SK-N-SH (cell line): ENCODE measurements around the gene TSGA10. TPM values are rescaled to one million over a fixed set of nuclear protein-coding genes. Genes with fewer than 3 reads are reported as not detected.

Experiments
- CTCF ChIA-PET: fragments of 300-600, 350-600 bp; formaldehyde crosslinking; extraction: SDS; loops from one replicate; lab custom pipeline; 2021; lab: Yijun Ruan, JAX
- POLR2A ChIA-PET: fragments of 350-600 bp; sonication (Branson Sonifier 250); formaldehyde crosslinking; extraction: SDS; loops from one replicate; lab custom pipeline; 2020; ENCODE audit warnings: antibody characterized with exemption, inconsistent platforms; lab: Yijun Ruan, JAX
- DNase-seq: peaks from one replicate; pipeline ENCODE4 v3.0.0; 2012
- H2AFZ ChIP-seq: fragments of 200-600 bp; sonication (generic); 2 replicates; pipeline ENCODE4 v1.8.1; 2016; ENCODE audit warnings: antibody characterized with exemption, mild to moderate bottlenecking, low read depth
- H3F3A ChIP-seq: fragments of 200-600 bp; sonication (generic); replicated peaks from 2 replicates; pipeline ENCODE3; 2016; ENCODE audit warnings: antibody characterized with exemption, mild to moderate bottlenecking; ENCODE audit not compliant: insufficient read depth
- H3K27ac ChIP-seq, 2 experiments: fragments of 200-500 bp in 1 of 2; fragments of 200-600 bp in 1 of 2; sonication (Bioruptor generic) in 1 of 2; sonication (generic), shearing (Covaris generic) in 1 of 2; 2 replicates each; pipeline versions ENCODE4 v1.5.1 to v1.6.1; 2014 to 2016; ENCODE audit warnings: low read depth in 2 of 2, inconsistent platforms in 1 of 2, low read length in 1 of 2, mild to moderate bottlenecking in 1 of 2, mixed read lengths in 1 of 2
- H3K27me3 ChIP-seq: fragments of 200-600 bp; sonication (generic), shearing (Covaris generic); 2 replicates; pipeline ENCODE4 v1.6.1; 2016; ENCODE audit warnings: mixed run types; ENCODE audit not compliant: insufficient read depth
- H3K36me3 ChIP-seq, 2 experiments: fragments of 200-500 bp in 1 of 2; fragments of 200-600 bp in 1 of 2; sonication (Bioruptor generic) in 1 of 2; sonication (generic) in 1 of 2; replicated peaks in 1 of 2; 2 replicates each; pipeline versions ENCODE3 to v1.5.1; 2014 to 2016; ENCODE audit warnings: low read length in 1 of 2, mild to moderate bottlenecking in 1 of 2; ENCODE audit not compliant: insufficient read depth in 2 of 2, control insufficient read depth in 1 of 2
- H3K4me1 ChIP-seq, 2 experiments: fragments of 200-500 bp in 1 of 2; fragments of 200-600 bp in 1 of 2; sonication (Bioruptor generic) in 1 of 2; sonication (generic), shearing (Covaris generic) in 1 of 2; 2 replicates each; pipeline versions ENCODE4 v1.5.1 to v1.6.1; 2014 to 2016; ENCODE audit warnings: low read depth in 1 of 2, low read length in 1 of 2, mixed run types in 1 of 2; ENCODE audit not compliant: insufficient read depth in 2 of 2, control insufficient read depth in 1 of 2
- H3K4me2 ChIP-seq: fragments of 200-600 bp; sonication (generic), shearing (Covaris generic); 2 replicates; pipeline ENCODE4 v1.6.1; 2017; ENCODE audit warnings: mixed run types
- H3K4me3 ChIP-seq, 2 experiments: fragments of 200-500 bp in 1 of 2; fragments of 200-600 bp in 1 of 2; sonication (Bioruptor generic) in 1 of 2; sonication (generic), shearing (Covaris generic) in 1 of 2; 2 replicates each; pipeline versions ENCODE4 v1.5.1 to v1.8.1; 2014 to 2016; ENCODE audit warnings: low read depth in 2 of 2, inconsistent platforms in 1 of 2, low read length in 1 of 2, mild to moderate bottlenecking in 1 of 2, mixed read lengths in 1 of 2, moderate library complexity in 1 of 2
- H3K79me2 ChIP-seq: fragments of 200-600 bp; sonication (generic); 2 replicates; pipeline ENCODE4 v1.8.1; 2017; ENCODE audit warnings: mild to moderate bottlenecking; ENCODE audit not compliant: insufficient read depth
- H3K9ac ChIP-seq: fragments of 200-600 bp; sonication (generic); 2 replicates; pipeline ENCODE4 v1.6.1; 2017; ENCODE audit warnings: mixed run types
- H3K9me2 ChIP-seq: fragments of 200-600 bp; sonication (generic); 2 replicates; pipeline ENCODE4 v1.6.1; 2017; ENCODE audit warnings: mixed run types
- H3K9me3 ChIP-seq: fragments of 200-600 bp; sonication (generic); 2 replicates; pipeline ENCODE4 v1.6.1; 2017; ENCODE audit warnings: mixed run types, mild to moderate bottlenecking, moderate library complexity
- H4K20me1 ChIP-seq: fragments of 200-600 bp; sonication (generic); 2 replicates; pipeline ENCODE4 v1.6.1; 2017; ENCODE audit warnings: mild to moderate bottlenecking, mixed run types; ENCODE audit not compliant: insufficient read depth
- FOXJ3 ChIP-seq: sonication (generic); formaldehyde crosslinking; IDR thresholded peaks from 2 replicates; pipeline ENCODE4 v1.5.1; 2020; ENCODE audit warnings: mild to moderate bottlenecking, missing genetic modification reagents
- MEF2A ChIP-seq: IDR thresholded peaks from 2 replicates; pipeline ENCODE4 v1.4.0; 2012; ENCODE audit warnings: low read depth, borderline replicate concordance
- MXI1 ChIP-seq: IDR thresholded peaks from 2 replicates; pipeline ENCODE4 v1.6.1; 2012; ENCODE audit warnings: mild to moderate bottlenecking, low read depth, low read length, improper control_type of control experiment
- NFIC ChIP-seq: IDR thresholded peaks from 2 replicates; pipeline ENCODE4 v1.4.0; 2012; ENCODE audit warnings: borderline replicate concordance
- POLR2AphosphoS5 ChIP-seq: IDR thresholded peaks from 2 replicates; pipeline ENCODE4 v1.6.1; 2012; ENCODE audit warnings: low read depth, low read length
- RAD21 ChIP-seq: IDR thresholded peaks from 2 replicates; pipeline ENCODE4 v1.6.1; 2012; ENCODE audit warnings: mild to moderate bottlenecking, low read length
- RFX5 ChIP-seq: IDR thresholded peaks from 2 replicates; pipeline ENCODE4 v1.6.1; 2012; ENCODE audit warnings: mild to moderate bottlenecking, improper control_type of control experiment, low read length
- SMC3 ChIP-seq: IDR thresholded peaks from 2 replicates; pipeline ENCODE4 v1.6.1; 2012; ENCODE audit warnings: low read depth, low read length, improper control_type of control experiment
- TAF1 ChIP-seq: IDR thresholded peaks from 2 replicates; pipeline ENCODE4 v1.6.1; 2012; ENCODE audit warnings: low read depth, mild to moderate bottlenecking, low read length, moderate library complexity, borderline replicate concordance
- WGBS: methylation state at CpG from one replicate; pipeline ENCODE4 v1.1.6; 2017; ENCODE audit warnings: low lambda C conversion rate; 5-methylcytosine and 5-hydroxymethylcytosine counted together
- polyA plus RNA-seq, 3 experiments: library from polyadenylated mRNA; depleted of rRNA; stranded (reverse); fragments of >200 nt; gene quantifications; 2 replicates each; pipeline ENCODE4 v1.2.3, GENCODE V29; 2012
- TF ChIP-seq, protein P1 (sequence below): IDR thresholded peaks from 2 replicates; pipeline ENCODE4; 2012
- TF ChIP-seq, protein P2 (sequence below): fragments of 200-600 bp; sonication (generic); IDR thresholded peaks from 2 replicates; pipeline ENCODE4 v1.6.1; 2017; ENCODE audit warnings: antibody characterized with exemption, mild to moderate bottlenecking, moderate library complexity
- TF ChIP-seq, protein P3 (sequence below): IDR thresholded peaks from 2 replicates; pipeline ENCODE4 v1.4.0; 2012; ENCODE audit warnings: low read depth

Gene TSGA10
- polyA plus RNA-seq, 1 of the 3 experiments (the other 2 are of a cell fraction) = 1.8 TPM

DNA sequence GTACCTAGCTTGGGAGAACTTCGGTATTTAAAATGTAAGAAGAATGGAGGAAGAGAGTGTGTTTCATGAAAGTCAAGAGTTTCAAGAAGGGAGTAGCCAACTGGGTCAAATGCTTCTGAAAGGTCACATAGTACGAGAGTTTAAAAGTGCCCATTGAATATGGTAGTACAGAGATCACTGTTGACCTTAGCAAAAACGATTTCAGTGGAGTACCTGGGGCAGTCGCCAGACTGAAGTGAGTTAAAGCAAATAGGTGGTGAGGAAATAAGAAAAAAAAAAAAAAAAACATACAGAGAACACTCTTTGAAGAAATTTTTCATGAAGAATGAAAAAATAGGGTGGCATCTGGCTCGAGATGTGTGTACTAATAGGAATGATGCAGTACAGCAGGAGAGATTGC is 11.5 kb upstream of the TSGA10 start:
- CTCF ChIA-PET = interaction anchor here (0.9 to 3.4 kb wide), 3 partner anchors 11 to 1094 kb away, joined by 3 to 11 read pairs (median 4); partner anchors contain the start of genes MITD1 and MRPL30

DNA sequence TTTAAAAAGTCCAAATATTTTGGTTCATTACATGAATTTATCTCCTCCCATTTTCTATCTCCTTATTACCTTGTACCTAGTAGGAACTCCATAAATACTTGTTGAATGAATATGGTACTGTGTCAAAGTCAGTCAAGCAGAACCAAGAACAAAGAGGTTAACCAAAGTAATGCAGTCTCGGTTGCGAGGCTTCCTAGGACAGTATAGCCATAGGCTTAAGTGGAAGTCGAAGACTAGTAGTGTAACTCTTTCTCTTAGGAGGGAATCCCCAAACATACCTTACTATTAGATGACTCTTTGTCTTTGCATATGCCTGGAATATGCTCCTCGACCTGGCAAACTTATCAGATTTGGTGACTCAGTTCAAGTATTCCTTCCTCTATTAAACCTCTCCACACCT is 4.9 kb upstream of the TSGA10 start:
- no peaks in the 10 kb centered on the region for H3K9me2 ChIP-seq
- DNase-seq = no peak
- no peaks in the 10 kb centered on the region for H3K27me3 ChIP-seq
- no peaks in the 10 kb centered on the region for H3K9me3 ChIP-seq
- H3K79me2 ChIP-seq = no peaks in the 10 kb centered on the region
- H4K20me1 ChIP-seq = no peaks in the 10 kb centered on the region
- peaks cover 6 to 31% of the 10 kb centered on the region in 2 experiments for H3K36me3 ChIP-seq
- CTCF ChIA-PET = no interaction called here
- no peak overlapping the region for H3K9ac ChIP-seq
- TF ChIP-seq, protein P1, sequence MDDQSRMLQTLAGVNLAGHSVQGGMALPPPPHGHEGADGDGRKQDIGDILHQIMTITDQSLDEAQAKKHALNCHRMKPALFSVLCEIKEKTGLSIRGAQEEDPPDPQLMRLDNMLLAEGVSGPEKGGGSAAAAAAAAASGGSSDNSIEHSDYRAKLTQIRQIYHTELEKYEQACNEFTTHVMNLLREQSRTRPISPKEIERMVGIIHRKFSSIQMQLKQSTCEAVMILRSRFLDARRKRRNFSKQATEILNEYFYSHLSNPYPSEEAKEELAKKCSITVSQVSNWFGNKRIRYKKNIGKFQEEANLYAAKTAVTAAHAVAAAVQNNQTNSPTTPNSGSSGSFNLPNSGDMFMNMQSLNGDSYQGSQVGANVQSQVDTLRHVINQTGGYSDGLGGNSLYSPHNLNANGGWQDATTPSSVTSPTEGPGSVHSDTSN = no peak
- TF ChIP-seq POLR2AphosphoS5 = no peak
- no peak for TF ChIP-seq SMC3
- TF ChIP-seq MEF2A = no peak
- TF ChIP-seq, protein P2, sequence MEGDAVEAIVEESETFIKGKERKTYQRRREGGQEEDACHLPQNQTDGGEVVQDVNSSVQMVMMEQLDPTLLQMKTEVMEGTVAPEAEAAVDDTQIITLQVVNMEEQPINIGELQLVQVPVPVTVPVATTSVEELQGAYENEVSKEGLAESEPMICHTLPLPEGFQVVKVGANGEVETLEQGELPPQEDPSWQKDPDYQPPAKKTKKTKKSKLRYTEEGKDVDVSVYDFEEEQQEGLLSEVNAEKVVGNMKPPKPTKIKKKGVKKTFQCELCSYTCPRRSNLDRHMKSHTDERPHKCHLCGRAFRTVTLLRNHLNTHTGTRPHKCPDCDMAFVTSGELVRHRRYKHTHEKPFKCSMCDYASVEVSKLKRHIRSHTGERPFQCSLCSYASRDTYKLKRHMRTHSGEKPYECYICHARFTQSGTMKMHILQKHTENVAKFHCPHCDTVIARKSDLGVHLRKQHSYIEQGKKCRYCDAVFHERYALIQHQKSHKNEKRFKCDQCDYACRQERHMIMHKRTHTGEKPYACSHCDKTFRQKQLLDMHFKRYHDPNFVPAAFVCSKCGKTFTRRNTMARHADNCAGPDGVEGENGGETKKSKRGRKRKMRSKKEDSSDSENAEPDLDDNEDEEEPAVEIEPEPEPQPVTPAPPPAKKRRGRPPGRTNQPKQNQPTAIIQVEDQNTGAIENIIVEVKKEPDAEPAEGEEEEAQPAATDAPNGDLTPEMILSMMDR = no peak
- TF ChIP-seq RAD21 = no peak
- TF ChIP-seq MXI1 = no peak
- TF ChIP-seq, protein P3, sequence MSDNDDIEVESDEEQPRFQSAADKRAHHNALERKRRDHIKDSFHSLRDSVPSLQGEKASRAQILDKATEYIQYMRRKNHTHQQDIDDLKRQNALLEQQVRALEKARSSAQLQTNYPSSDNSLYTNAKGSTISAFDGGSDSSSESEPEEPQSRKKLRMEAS = no peak
- 94% methylated on average over 4 of the region's 4 CpGs for WGBS
- no peak overlapping the region for H3K27ac ChIP-seq
- H3K4me1 ChIP-seq = peaks cover 0 to 2% of the 10 kb centered on the region in 2 experiments; a peak in 2 of 4 replicates
- no peak overlapping the region for H3K4me3 ChIP-seq
- no peak overlapping the region for H2AFZ ChIP-seq
- POLR2A ChIA-PET = no interaction called here
- H3K4me2 ChIP-seq = no peak overlapping the region
- peaks cover 6% of the 10 kb centered on the region for H3F3A ChIP-seq

More for the DNA sequence above, 11.5 kb upstream of the TSGA10 start:
- H3K9ac ChIP-seq = no peak overlapping the region
- no peaks in the 10 kb centered on the region for H3K9me2 ChIP-seq
- no peaks in the 10 kb centered on the region for H3K79me2 ChIP-seq
- H3K36me3 ChIP-seq = peaks cover 38 to 65% of the 10 kb centered on the region in 2 experiments
- no peaks in the 10 kb centered on the region for H3K9me3 ChIP-seq
- POLR2A ChIA-PET = interaction anchor here (0.7 kb wide), 1 partner anchor 12 kb away, joined by 3 read pairs; the partner anchor contains the start of genes LIPT1 and TSGA10
- H3K4me3 ChIP-seq = no peak overlapping the region
- TF ChIP-seq NFIC (no peak), FOXJ3 (no peak), TAF1 (no peak), RFX5 (no peak), RAD21 (no peak)
- H3K27me3 ChIP-seq = no peaks in the 10 kb centered on the region
- peaks cover 17% of the 10 kb centered on the region for H3F3A ChIP-seq
- H3K4me2 ChIP-seq = no peak overlapping the region
- no peaks in the 10 kb centered on the region for H3K4me1 ChIP-seq
- no peak overlapping the region for H2AFZ ChIP-seq
- no peaks in the 10 kb centered on the region for H4K20me1 ChIP-seq
- H3K27ac ChIP-seq = no peak overlapping the region
- 87% methylated on average over 5 of the region's 5 CpGs for WGBS
- no peak for DNase-seq
